GM10266 (cell line): ENCODE data around the gene MEGF11.
"Not testable (repeated sequence)": the region's sequence is repeated elsewhere in the genome, so short reads cannot be mapped to it uniquely, and the experiment has no call there.

Source experiments
- DNase-seq: peaks from one replicate; pipeline ENCODE4 v3.0.0; 2012; ENCODE audit errors: extremely low spot score
- CTCF ChIP-seq: IDR thresholded peaks from 2 replicates; pipeline ENCODE4 v1.5.1; 2012; ENCODE audit warnings: mild to moderate bottlenecking, low read depth; ENCODE audit not compliant: control insufficient read depth, insufficient read depth; ENCODE audit errors: missing control alignments

The MEGF11 gene

GRCh38 chr15:66246937-66247336 is 6.6 kb downstream of the MEGF11 start:
- TF ChIP-seq CTCF, result no peak
- DNase-seq, result no peak

GRCh38 chr15:66245832-66246231 is 7.7 kb downstream of the MEGF11 start:
- not testable (repeated sequence) for DNase-seq

GRCh38 chr15:66241908-66242285 is 11.7 kb downstream of the MEGF11 start:
- DNase-seq, result no peak
- no peak for TF ChIP-seq CTCF

GRCh38 chr15:66241087-66241907 is 12.3 kb downstream of the MEGF11 start:
- TF ChIP-seq CTCF, result no peak
- DNase-seq, result no peak

- TF ChIP-seq CTCF, result no peak
These were observed 13.2 kb downstream of the MEGF11 start for GRCh38 chr15:66240240-66240794.

GRCh38 chr15:66239514-66239913 is 14.0 kb downstream of the MEGF11 start:
- no peak for TF ChIP-seq CTCF
- DNase-seq, result no peak

More at GRCh38 chr15:66240240-66240794, 13.2 kb downstream of the MEGF11 start:
- DNase-seq, result no peak

GRCh38 chr15:66238318-66238717 is 15.2 kb downstream of the MEGF11 start:
- no peak for DNase-seq
- TF ChIP-seq CTCF, result no peak
